Left ventricle myocardium inferior (tissue), 1 donor: ENCODE data around the gene DRD3. TPM values are rescaled to one million over a fixed set of nuclear protein-coding genes. Genes with fewer than 3 reads are reported as not detected.

Experiments used
- DNase-seq: peaks from one replicate; pipeline ENCODE4 v3.0.0-alpha.2; 2020
- H3K27ac ChIP-seq: fragments of 200-600 bp; replicated peaks from 2 replicates; pipeline ENCODE4 v1.8.0; 2021
- H3K27me3 ChIP-seq: fragments of 200-600 bp; 2 replicates; pipeline ENCODE4 v1.8.0; 2021; ENCODE audit warnings: low read depth
- H3K36me3 ChIP-seq: fragments of 200-600 bp; 2 replicates; pipeline ENCODE4 v1.8.0; 2021
- H3K4me1 ChIP-seq: fragments of 200-600 bp; 2 replicates; pipeline ENCODE4 v1.8.0; 2021
- H3K4me3 ChIP-seq: fragments of 200-600 bp; 2 replicates; pipeline ENCODE4 v1.8.0; 2021; ENCODE audit warnings: mild to moderate bottlenecking, moderate library complexity
- H3K9me3 ChIP-seq: fragments of 200-600 bp; replicated peaks from 2 replicates; pipeline ENCODE4 v1.8.0; 2021
- CTCF ChIP-seq: fragments of 200-600 bp; IDR thresholded peaks from 2 replicates; pipeline ENCODE4 v1.8.0; 2021; ENCODE audit warnings: antibody characterized with exemption, mild to moderate bottlenecking, borderline replicate concordance
- intact Hi-C: fragments of 100-400 bp; cut with micrococcal nuclease; formaldehyde crosslinking; loops from one replicate; pipeline ENCODE4 v1.11.0; 2022
- total RNA-seq: library from RNA; stranded (reverse); fragmentation: NEBNext Ultra II Directional; extraction: Animal tissue kit (Norgen Biotek cat#: 25700); gene quantifications from one replicate; pipeline ENCODE4 v1.2.1, GENCODE V29; 2021
- donor health status: DM: no; HTN: yes; CAD: no; lungs with severe emphysema.

DRD3 gene
- total RNA-seq, 1 donor from 2014 or later, result not detected

GRCh38 chr3:114168150-114168549 is 10.7 kb downstream of the DRD3 start:
- Histone ChIP-seq H3K27ac (no peak overlapping the region), H3K4me3 (no peak overlapping the region), H3K4me1 (no peaks in the 10 kb centered on the region), H3K36me3 (no peaks in the 10 kb centered on the region), H3K27me3 (no peaks in the 10 kb centered on the region), H3K9me3 (no peaks in the 10 kb centered on the region)
- intact Hi-C loops, result no loop called here
- no peak for DNase-seq
- TF ChIP-seq CTCF, result no peak

DNA sequence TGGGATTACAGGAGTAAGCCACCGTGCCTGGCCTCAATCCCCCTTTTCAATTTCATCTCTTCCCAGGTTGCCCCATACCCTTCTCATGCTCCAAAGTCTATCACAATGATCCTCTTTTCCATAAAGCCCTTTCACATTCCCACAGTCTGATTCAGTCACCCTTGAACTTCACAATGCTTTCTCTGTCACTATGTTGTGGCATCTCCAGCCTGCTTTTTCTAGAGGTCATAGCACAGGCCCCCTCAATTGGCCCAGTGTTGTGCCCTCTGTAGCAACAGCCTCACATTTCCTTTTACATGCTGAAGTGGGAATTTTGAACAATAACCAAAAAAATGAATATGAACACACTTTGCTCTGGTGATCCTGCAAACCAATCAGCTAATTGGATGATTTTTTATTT is 21.5 kb downstream of the DRD3 start:
- Histone ChIP-seq H3K4me3 (no peak overlapping the region), H3K9me3 (no peaks in the 10 kb centered on the region), H3K4me1 (peaks cover 6% of the 10 kb centered on the region), H3K27me3 (peaks cover 16% of the 10 kb centered on the region), H3K36me3 (no peaks in the 10 kb centered on the region), H3K27ac (no peak overlapping the region)
- intact Hi-C loops, result no loop called here
- DNase-seq, result no peak
- TF ChIP-seq CTCF, result no peak

DNA sequence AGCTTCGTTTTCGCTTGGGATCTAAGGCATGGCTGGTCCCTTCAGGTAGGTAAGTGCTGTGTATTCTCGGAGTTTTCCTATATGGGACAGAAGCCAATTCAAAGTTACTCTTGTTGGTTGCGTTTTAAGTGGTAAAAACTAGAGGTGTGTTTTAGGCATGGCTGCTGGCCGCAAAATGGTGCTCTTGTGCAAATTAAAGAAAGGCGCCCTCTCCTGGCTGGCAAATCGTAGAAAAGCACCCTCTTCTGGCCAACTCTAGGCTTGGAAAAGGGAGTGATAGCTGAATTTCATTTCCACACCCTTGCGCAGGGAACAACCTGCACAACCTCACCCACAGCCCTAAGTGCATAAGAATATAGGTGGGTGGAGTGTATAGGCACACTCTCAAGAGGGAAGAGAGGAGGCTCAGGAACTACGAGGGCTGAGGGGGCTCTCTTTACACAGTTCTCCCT is 23.5 kb downstream of the DRD3 start:
- Histone ChIP-seq H3K9me3 (no peaks in the 10 kb centered on the region), H3K4me3 (no peak overlapping the region), H3K27ac (no peak overlapping the region), H3K4me1 (peaks cover 6% of the 10 kb centered on the region), H3K36me3 (no peaks in the 10 kb centered on the region), H3K27me3 (peaks cover 16% of the 10 kb centered on the region)
- intact Hi-C loops, result no loop called here
- peak; percentile 16 for DNase-seq
- TF ChIP-seq CTCF, result peak; percentile 48

GRCh38 chr3:114154321-114154821 is 24.5 kb downstream of the DRD3 start:
- no peak overlapping the region for H3K4me3 ChIP-seq
- TF ChIP-seq CTCF, result no peak
- no peak for DNase-seq
- intact Hi-C loops, result no loop called here
- no peaks in the 10 kb centered on the region for H3K9me3 ChIP-seq
- H3K27me3 ChIP-seq, result peaks cover 7% of the 10 kb centered on the region
- no peaks in the 10 kb centered on the region for H3K36me3 ChIP-seq
- H3K4me1 ChIP-seq, result peaks cover 6% of the 10 kb centered on the region
- no peak overlapping the region for H3K27ac ChIP-seq

- intact Hi-C loops, result no loop called here
- H3K36me3 ChIP-seq, result no peaks in the 10 kb centered on the region
- H3K27ac ChIP-seq, result peak overlapping the region; percentile 53
- H3K4me1 ChIP-seq, result peaks cover 6% of the 10 kb centered on the region
- peak; percentile 96 for TF ChIP-seq CTCF
- DNase-seq, result peak; percentile 81
- peaks cover 2% of the 10 kb centered on the region for H3K27me3 ChIP-seq
- peak overlapping the region; percentile 68 for H3K4me3 ChIP-seq
- no peaks in the 10 kb centered on the region for H3K9me3 ChIP-seq
These were observed 26.2 kb downstream of the DRD3 start for GRCh38 chr3:114152519-114153151.
